GM20000 (cell line): Measurements from ENCODE around the gene F2RL1.
"Not testable (repeated sequence)": the region's sequence is repeated elsewhere in the genome, so short reads cannot be mapped to it uniquely, and the experiment has no call there.

Experiments
- DNase-seq: peaks from one replicate; pipeline ENCODE4 v3.0.0; 2012; ENCODE audit warnings: low spot score
- CTCF ChIP-seq: IDR thresholded peaks from 2 replicates; pipeline ENCODE4 v1.5.1; 2012; ENCODE audit warnings: mild to moderate bottlenecking, control low read depth; ENCODE audit errors: extremely low read depth, missing control alignments

The F2RL1 gene

GRCh38 chr5:76809141-76809540, 9.7 kb upstream of the F2RL1 start:
- DNase-seq, result no peak
- TF ChIP-seq CTCF, result no peak

GRCh38 chr5:76810236-76810635, 8.6 kb upstream of the F2RL1 start:
- TF ChIP-seq CTCF, result no peak
- DNase-seq, result no peak

- TF ChIP-seq CTCF, result no peak
- DNase-seq, result no peak
Observed at GRCh38 chr5:76811214-76811613, 7.6 kb upstream of the F2RL1 start.

GRCh38 chr5:76812209-76812608, 6.6 kb upstream of the F2RL1 start:
- DNase-seq, result not testable (repeated sequence)

GRCh38 chr5:76813982-76814562, 4.8 kb upstream of the F2RL1 start:
- no peak for TF ChIP-seq CTCF
- no peak for DNase-seq

- no peak for TF ChIP-seq CTCF
- no peak for DNase-seq
Observed at GRCh38 chr5:76816110-76816831, 2.6 kb upstream of the F2RL1 start.

- DNase-seq, result no peak
- no peak for TF ChIP-seq CTCF
Observed at GRCh38 chr5:76819851-76820525, 1.2 kb downstream of the F2RL1 start.
